Activated naive CD8-positive, alpha-beta T cell treated with anti-CD3 and anti-CD28 coated beads, Interleukin-2, amount 50 U/mL, for 16 hours (primary cell): ENCODE results near the gene PINLYP.

Source experiments
- DNase-seq: peaks from one replicate; pipeline ENCODE4 v3.0.0-alpha.2; 2020; ENCODE audit warnings: low read depth, low spot score

PINLYP gene

GRCh38 chr19:43605875-43606568, 30.4 kb downstream of the PINLYP start:
- no peak for DNase-seq

- DNase-seq = no peak
Measured at GRCh38 chr19:43606569-43607229, 31.1 kb downstream of the PINLYP start.

GRCh38 chr19:43607238-43608205, 31.9 kb downstream of the PINLYP start:
- no peak for DNase-seq

- no peak for DNase-seq
Measured at GRCh38 chr19:43609872-43610271, 34.3 kb downstream of the PINLYP start.

- DNase-seq = no peak
Measured at GRCh38 chr19:43610493-43610892, 34.9 kb downstream of the PINLYP start.

- DNase-seq = no peak
Measured at GRCh38 chr19:43611788-43612187, 36.2 kb downstream of the PINLYP start, which contains the start of gene SRRM5. Gene SRRM5 (plus strand): TSS chr19:43612088. CDS start chr19:43612122, 34 bp downstream.

- no peak for DNase-seq
Measured at GRCh38 chr19:43612374-43612773, 36.8 kb downstream of the PINLYP start.

GRCh38 chr19:43616306-43616705, 40.7 kb downstream of the PINLYP start:
- DNase-seq = no peak

GRCh38 chr19:43616954-43617353, 41.4 kb downstream of the PINLYP start:
- DNase-seq = no peak

GRCh38 chr19:43618921-43619261, 43.3 kb downstream of the PINLYP start:
- DNase-seq = no peak

- peak; percentile 73 for DNase-seq
Measured at GRCh38 chr19:43619262-43620060, 43.9 kb downstream of the PINLYP start, which contains the start of gene ZNF428. Gene ZNF428 (minus strand): TSS chr19:43619629. CDS start chr19:43614304, 5,325 bp downstream.

GRCh38 chr19:43620061-43621001, 44.7 kb downstream of the PINLYP start:
- DNase-seq = peak; percentile 70

- no peak for DNase-seq
Measured at GRCh38 chr19:43622070-43622469, 46.5 kb downstream of the PINLYP start.

- no peak for DNase-seq
Measured at GRCh38 chr19:43622956-43623355, 47.4 kb downstream of the PINLYP start.

GRCh38 chr19:43623889-43624670, 48.5 kb downstream of the PINLYP start:
- no peak for DNase-seq

- peak; percentile 70 for DNase-seq
Measured at GRCh38 chr19:43624933-43625332, 49.3 kb downstream of the PINLYP start.

GRCh38 chr19:43625918-43626579, 50.4 kb downstream of the PINLYP start:
- DNase-seq = no peak

- no peak for DNase-seq
Measured at GRCh38 chr19:43626838-43627237, 51.2 kb downstream of the PINLYP start.
